ENCODE measurements around the gene NOC4L.
"Not testable (repeated sequence)": the region's sequence is repeated elsewhere in the genome, so short reads cannot be mapped to it uniquely, and the experiment has no call there.

Gene NOC4L

DNA sequence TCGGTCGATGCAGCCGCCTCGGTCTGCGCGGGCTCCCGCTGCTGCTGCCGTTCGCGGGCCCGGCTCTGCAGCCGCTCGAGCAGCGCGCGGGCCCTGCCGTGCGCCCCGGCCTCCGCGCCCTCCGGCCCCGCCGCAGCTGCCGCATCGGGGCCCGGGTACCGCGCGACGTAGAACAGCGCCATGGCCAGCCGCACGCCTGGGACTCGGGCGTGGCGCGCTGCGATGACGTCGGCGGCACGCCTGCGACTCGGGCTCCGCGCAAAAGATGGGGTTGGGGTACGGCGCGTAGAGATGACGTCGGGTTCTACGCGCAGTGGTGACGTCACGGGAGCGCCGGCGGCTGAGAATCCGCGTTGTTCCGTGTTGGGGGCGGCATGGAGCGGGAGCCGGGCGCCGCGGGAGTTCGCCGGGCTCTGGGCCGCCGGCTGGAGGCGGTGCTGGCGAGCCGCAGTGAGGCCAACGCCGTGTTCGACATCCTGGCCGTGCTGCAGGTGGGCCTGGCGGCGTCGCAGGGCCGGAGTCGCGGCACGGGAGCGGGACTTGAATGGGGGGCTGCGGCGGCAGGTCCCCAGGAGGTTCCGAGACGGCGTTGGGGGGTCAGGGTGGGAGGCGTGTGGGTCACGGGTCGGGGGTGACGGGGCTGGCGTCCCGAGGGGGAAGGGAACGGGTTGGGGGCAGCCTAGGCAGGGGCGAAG lies at the start of gene NOC4L, which contains the start of gene DDX51:
Gene NOC4L, plus strand, starts transcription at position 343 of the 695 bp plus-strand sequence. Its CDS starts 32 bp downstream, at position 375.
Gene DDX51, minus strand, starts transcription at position 205 of the 695 bp plus-strand sequence. Its CDS starts 23 bp downstream, at position 182.
- Mint-ChIP-seq H3K4me1 (ENCODE audit: low read depth) (peaks cover 35% of the 10 kb centered on the region), H3K27ac (peak within 1 kb of the TSS; percentile 92), H3K27me3 (no peaks in the 10 kb centered on the region), H3K9me3 (no peaks in the 10 kb centered on the region), H3K4me3 (peak within 1 kb of the TSS; percentile 91), H3K36me3 (ENCODE audit: low read depth) (peaks cover 28% of the 10 kb centered on the region)

- Mint-ChIP-seq H3K4me1 (ENCODE audit: low read depth) (peaks cover 15% of the 10 kb centered on the region), H3K9me3 (peaks cover 10% of the 10 kb centered on the region), H3K27me3 (no peaks in the 10 kb centered on the region), H3K36me3 (ENCODE audit: low read depth) (peaks cover 46% of the 10 kb centered on the region), H3K4me3 (no peak overlapping the region), H3K27ac (peak overlapping the region; percentile 61)
These were observed 48.5 kb upstream of the NOC4L start for GRCh38 chr12:132095520-132096409.

GRCh38 chr12:132099739-132100138 lies 44.5 kb upstream of the NOC4L start:
- H3K27ac Mint-ChIP-seq: no peak overlapping the region
- peaks cover 46% of the 10 kb centered on the region for H3K36me3 Mint-ChIP-seq (ENCODE audit: low read depth)
- peaks cover 10% of the 10 kb centered on the region for H3K9me3 Mint-ChIP-seq
- peaks cover 12% of the 10 kb centered on the region for H3K4me1 Mint-ChIP-seq (ENCODE audit: low read depth)
- H3K4me3 Mint-ChIP-seq: no peak overlapping the region
- H3K27me3 Mint-ChIP-seq: no peaks in the 10 kb centered on the region

GRCh38 chr12:132100306-132101065 lies 43.8 kb upstream of the NOC4L start:
- H3K4me1 Mint-ChIP-seq (ENCODE audit: low read depth): peaks cover 10% of the 10 kb centered on the region
- peaks cover 10% of the 10 kb centered on the region for H3K9me3 Mint-ChIP-seq
- no peak overlapping the region for H3K27ac Mint-ChIP-seq

DNA sequence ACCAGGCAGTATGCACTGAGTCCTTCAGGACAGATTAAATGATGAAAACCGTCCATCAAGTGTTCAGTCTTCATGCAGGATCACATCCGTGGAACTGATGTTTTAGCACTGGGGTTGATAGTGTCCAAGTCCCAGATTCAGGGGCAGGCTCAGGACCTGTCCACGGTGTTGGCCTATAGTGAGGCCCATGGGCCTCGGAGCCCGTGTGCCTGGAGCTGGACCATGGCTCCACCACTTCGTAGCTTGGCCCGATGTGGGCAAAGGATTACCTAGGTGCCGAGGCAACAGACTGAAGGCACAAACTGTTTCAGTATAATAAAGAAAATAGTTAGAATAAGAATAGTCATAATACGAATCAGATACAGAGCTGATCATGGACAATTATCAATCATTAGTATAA lies 42.0 kb upstream of the NOC4L start:
- no peaks in the 10 kb centered on the region for H3K4me1 Mint-ChIP-seq (ENCODE audit: low read depth)
- H3K9me3 Mint-ChIP-seq: no peaks in the 10 kb centered on the region
- H3K27ac Mint-ChIP-seq: no peak overlapping the region
- H3K36me3 Mint-ChIP-seq (ENCODE audit: low read depth): peaks cover 38% of the 10 kb centered on the region
- no peak overlapping the region for H3K4me3 Mint-ChIP-seq
- no peaks in the 10 kb centered on the region for H3K27me3 Mint-ChIP-seq

More at GRCh38 chr12:132100306-132101065, 43.8 kb upstream of the NOC4L start:
- Mint-ChIP-seq H3K36me3 (ENCODE audit: low read depth) (peaks cover 49% of the 10 kb centered on the region), H3K4me3 (no peak overlapping the region), H3K27me3 (no peaks in the 10 kb centered on the region)

DNA sequence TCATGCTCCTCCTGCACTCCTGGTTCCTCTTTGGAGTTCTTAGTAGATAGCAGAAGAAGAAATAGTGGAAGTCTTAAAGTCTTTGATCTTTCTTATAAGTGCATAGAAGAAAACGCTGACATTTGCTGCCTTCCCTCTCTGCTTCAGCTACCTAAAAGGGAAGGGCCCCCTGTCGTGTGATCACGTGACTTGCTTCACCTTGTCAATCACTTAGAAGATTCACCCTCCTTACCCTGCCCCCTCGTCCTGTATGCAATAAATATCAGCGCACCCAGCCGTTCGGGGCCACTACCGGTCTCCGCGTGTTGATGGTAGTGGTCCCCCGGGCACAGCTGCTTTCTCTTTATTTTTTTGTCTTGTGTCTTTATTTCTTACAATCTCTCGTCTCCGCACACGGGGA lies 41.2 kb upstream of the NOC4L start:
- not testable (repeated sequence) for H3K4me1 Mint-ChIP-seq (ENCODE audit: low read depth); H3K27me3 Mint-ChIP-seq; H3K27ac Mint-ChIP-seq; H3K9me3 Mint-ChIP-seq; H3K4me3 Mint-ChIP-seq
- H3K36me3 Mint-ChIP-seq (ENCODE audit: low read depth): peaks cover 37% of the 10 kb centered on the region

DNA sequence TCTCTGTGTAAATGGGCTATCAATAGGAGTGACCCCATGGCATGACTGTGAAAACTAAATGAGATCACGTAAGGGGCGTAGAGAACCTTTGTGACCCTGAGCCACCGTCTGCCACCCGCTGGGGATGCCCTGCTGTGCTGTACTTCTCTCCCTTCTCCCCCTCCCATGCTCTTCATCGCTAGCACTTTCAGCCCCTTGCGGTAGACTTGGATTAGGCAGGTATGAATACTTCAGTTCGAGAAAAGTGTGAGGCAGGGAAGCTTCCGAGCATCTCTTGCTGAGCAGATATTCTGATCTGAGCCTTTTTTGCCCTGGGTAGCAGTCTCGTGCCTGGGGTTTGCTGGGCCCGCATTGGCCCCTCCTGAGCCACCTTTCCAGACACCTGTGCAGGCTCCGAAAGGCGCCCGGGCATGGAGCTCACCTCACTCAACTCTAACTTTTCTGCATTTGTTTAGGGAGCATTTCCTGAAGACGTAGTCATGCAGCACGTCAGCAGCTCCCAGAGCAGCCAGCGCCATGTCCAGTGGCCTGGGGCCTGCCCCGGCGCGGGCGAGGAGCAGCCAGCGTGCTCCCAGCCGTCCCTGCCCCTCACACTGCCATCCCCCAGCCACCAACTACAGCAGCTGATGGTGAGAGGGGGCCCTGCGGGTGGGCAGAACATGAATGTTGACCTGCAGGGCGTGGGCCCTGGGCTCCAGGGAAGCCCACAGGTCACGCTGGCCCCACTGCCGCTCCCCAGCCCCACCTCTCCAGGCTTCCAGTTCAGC lies 40.5 kb upstream of the NOC4L start:
- H3K27me3 Mint-ChIP-seq: no peaks in the 10 kb centered on the region
- H3K27ac Mint-ChIP-seq: no peak overlapping the region
- H3K4me3 Mint-ChIP-seq: no peak overlapping the region
- H3K36me3 Mint-ChIP-seq (ENCODE audit: low read depth): peaks cover 39% of the 10 kb centered on the region
- no peaks in the 10 kb centered on the region for H3K9me3 Mint-ChIP-seq
- no peaks in the 10 kb centered on the region for H3K4me1 Mint-ChIP-seq (ENCODE audit: low read depth)

GRCh38 chr12:132105467-132105866 lies 38.8 kb upstream of the NOC4L start:
- H3K4me1 Mint-ChIP-seq (ENCODE audit: low read depth): no peaks in the 10 kb centered on the region
- H3K9me3 Mint-ChIP-seq: no peaks in the 10 kb centered on the region
- H3K4me3 Mint-ChIP-seq: no peak overlapping the region

DNA sequence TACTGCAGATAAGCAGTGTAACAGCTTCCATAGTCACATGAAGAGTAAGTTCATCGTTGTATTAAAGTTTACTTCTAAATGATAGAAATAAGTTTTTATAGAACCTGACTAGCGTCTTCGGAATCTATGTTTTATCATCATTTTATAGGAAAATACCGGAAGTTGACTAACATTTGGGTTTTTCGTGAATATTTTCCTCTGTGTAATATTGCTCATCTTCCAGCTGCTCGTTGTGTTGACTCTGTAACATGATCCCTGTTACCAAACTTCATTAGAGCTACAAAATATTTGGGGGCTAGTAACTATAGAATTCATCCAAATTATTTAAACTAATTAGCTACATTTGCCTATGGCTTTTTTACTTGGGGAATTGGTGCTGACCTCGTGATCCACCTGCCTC lies 37.3 kb upstream of the NOC4L start:
- Mint-ChIP-seq H3K4me1 (ENCODE audit: low read depth) (no peaks in the 10 kb centered on the region), H3K36me3 (ENCODE audit: low read depth) (peaks cover 46% of the 10 kb centered on the region), H3K27ac (no peak overlapping the region), H3K9me3 (no peaks in the 10 kb centered on the region), H3K27me3 (no peaks in the 10 kb centered on the region), H3K4me3 (no peak overlapping the region)

More at GRCh38 chr12:132105467-132105866, 38.8 kb upstream of the NOC4L start:
- Mint-ChIP-seq H3K27ac (no peak overlapping the region), H3K36me3 (ENCODE audit: low read depth) (peaks cover 40% of the 10 kb centered on the region), H3K27me3 (no peaks in the 10 kb centered on the region)

DNA sequence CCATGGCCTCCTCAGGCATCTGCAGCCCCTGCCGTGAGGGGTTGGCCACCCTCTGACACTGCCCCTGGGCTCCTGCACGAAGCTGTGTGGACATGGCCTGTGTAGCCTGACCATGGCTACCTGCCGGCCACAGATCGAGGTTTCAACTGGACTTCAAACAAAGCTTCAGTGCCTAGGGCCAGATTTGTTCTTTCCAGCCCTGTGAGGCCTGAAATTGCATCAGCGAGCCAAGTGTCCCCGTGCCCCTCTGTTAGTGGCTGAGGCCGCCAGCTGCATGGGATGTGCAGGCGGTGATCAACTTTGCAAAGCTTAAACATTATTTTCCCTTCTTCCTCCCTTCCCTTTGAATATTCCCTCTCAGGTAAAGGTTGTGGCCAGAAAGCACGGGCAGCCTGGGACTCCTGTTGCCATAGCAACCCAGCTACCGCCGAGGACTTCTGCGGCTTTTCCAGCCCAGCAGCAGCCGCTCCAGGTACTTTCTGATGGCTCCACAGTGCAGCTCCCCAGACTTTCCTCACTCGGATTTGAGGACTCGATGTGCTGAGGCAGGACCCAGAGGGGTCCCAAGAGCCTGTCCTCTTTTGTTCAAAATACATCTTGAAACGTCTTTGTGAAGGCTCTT lies 35.9 kb upstream of the NOC4L start:
- H3K27ac Mint-ChIP-seq: no peak overlapping the region
- H3K9me3 Mint-ChIP-seq: no peaks in the 10 kb centered on the region
- H3K36me3 Mint-ChIP-seq (ENCODE audit: low read depth): peaks cover 52% of the 10 kb centered on the region

DNA sequence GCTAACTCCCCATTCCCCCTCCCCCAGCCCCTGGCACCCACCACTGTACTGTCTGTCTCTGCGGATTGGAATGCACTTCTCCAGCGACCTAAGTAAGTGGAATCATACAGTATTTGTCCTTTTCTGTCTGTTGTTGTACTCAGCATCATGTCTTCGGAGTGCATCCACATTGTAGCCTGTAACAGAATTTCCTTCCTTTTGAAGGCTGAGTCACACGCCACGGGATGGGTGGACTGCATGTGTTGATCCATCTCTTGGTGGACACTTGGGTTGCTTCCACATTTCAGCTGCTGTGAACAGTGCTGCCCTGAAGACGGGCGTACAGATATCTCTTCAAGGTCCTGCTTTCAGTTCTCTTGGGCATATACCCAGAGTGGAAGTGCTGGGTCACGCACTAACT lies 34.5 kb upstream of the NOC4L start:
- H3K4me3 Mint-ChIP-seq: no peak overlapping the region
- H3K27ac Mint-ChIP-seq: no peak overlapping the region
- H3K4me1 Mint-ChIP-seq (ENCODE audit: low read depth): no peaks in the 10 kb centered on the region
- no peaks in the 10 kb centered on the region for H3K27me3 Mint-ChIP-seq
- H3K9me3 Mint-ChIP-seq: no peaks in the 10 kb centered on the region
- peaks cover 59% of the 10 kb centered on the region for H3K36me3 Mint-ChIP-seq (ENCODE audit: low read depth)

More for the DNA sequence above, 35.9 kb upstream of the NOC4L start:
- Mint-ChIP-seq H3K4me1 (ENCODE audit: low read depth) (no peaks in the 10 kb centered on the region), H3K4me3 (no peak overlapping the region), H3K27me3 (no peaks in the 10 kb centered on the region)

DNA sequence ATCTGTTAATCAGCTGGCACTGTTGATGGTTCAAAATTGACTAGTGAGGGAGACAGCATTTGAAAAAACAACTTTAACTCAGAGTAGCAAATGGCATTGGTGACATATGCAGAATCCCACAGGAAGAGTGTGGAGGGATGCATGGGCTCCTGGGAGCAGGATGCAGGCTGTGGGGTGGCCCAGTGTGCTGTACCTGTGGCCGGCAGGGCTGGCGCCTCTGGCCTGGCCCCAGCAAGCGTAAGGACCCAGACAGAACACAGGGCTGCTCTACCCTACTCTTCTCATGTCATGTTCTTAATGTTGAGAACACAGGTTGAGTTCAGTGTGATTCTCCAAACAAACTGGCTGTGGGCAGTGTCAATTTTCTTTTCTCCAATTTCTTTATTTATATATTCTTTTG lies 33.6 kb upstream of the NOC4L start:
- Mint-ChIP-seq H3K27me3 (no peaks in the 10 kb centered on the region), H3K36me3 (ENCODE audit: low read depth) (peaks cover 54% of the 10 kb centered on the region), H3K4me1 (ENCODE audit: low read depth) (peaks cover 4% of the 10 kb centered on the region), H3K27ac (no peak overlapping the region), H3K9me3 (no peaks in the 10 kb centered on the region), H3K4me3 (no peak overlapping the region)

GRCh38 chr12:132111654-132112304 lies 32.5 kb upstream of the NOC4L start:
- H3K36me3 Mint-ChIP-seq (ENCODE audit: low read depth): peaks cover 60% of the 10 kb centered on the region
- H3K9me3 Mint-ChIP-seq: no peaks in the 10 kb centered on the region
- H3K27me3 Mint-ChIP-seq: no peaks in the 10 kb centered on the region
- H3K4me3 Mint-ChIP-seq: no peak overlapping the region
- H3K27ac Mint-ChIP-seq: no peak overlapping the region
- H3K4me1 Mint-ChIP-seq (ENCODE audit: low read depth): peaks cover 4% of the 10 kb centered on the region
